ENCODE data around the gene POTEB2. TPM values are rescaled to one million over a fixed set of nuclear protein-coding genes. Genes with fewer than 3 reads are reported as not detected.

POTEB2 gene
- total and polyA plus RNA-seq, 10 of the 15 experiments (the other 5 are each of a cell fraction or from before 2014, with no cell fraction given): not detected

Small RNAs within 50 kb of the gene (microRNA-seq; reads per million reads assigned to microRNA genes)
- not detected for gene MIR3118-2

Small RNAs within 50 kb of the gene (small RNA-seq; reads per million reads assigned to genes)
- not detected for gene AC012414.2
- gene MIR3118-2: not detected
- gene RNU6-749P: not detected
- gene ZNF519P2: not detected
